ENCODE results near the gene RERE. TPM values are rescaled to one million over a fixed set of nuclear protein-coding genes. Genes with fewer than 3 reads are reported as not detected.

RERE gene
- total RNA-seq, 1 donor from 2014 or later: 76.8 TPM

DNA sequence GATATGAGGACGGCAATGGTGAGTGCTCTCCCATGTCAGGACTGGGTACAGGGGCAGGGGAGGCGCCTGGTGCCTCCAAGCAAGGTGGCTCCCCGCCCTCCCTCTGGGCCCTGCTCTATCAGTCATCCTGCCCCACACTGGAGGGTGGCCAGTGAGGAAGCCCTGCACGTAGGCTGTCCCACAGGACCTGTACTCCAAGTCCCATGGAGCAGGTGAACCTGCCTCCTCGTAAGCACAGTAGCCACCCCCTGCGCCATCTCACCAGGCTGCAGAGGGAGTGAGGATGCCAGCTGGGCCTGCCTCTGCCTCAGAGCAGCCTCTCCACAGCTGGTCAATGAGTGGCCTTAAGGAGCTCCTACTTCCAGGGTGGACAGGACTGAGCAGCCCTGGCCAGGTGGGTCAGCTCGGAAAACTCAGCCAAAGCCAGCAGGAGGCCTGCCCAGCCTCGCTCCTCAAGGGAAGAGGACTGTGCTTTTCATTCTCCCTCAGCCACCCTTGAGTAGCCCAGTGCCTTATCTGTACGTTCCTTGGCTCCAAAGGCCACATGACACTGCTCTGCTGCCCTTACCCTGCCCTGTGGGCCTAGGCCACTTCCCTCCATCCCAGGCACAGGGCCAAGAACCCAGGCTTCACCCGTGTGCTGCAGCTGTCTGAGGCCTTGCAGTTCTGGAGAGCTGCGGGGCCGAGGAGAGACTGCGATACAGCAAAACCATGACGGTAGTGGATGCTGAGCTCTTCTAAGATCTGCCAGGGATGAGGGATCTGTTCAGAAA lies 459.9 kb downstream of the RERE start:
- H3K4me1 Mint-ChIP-seq (ENCODE audit: unreplicated experiment): no peaks in the 10 kb centered on the region
- no peaks in the 10 kb centered on the region for H3K9me3 Mint-ChIP-seq (ENCODE audit: unreplicated experiment)
- H3K4me3 Mint-ChIP-seq (ENCODE audit: unreplicated experiment): no peak overlapping the region
- no peaks in the 10 kb centered on the region for H3K27me3 Mint-ChIP-seq (ENCODE audit: unreplicated experiment)
- no peak for DNase-seq (ENCODE audit: extremely low spot score, unreplicated experiment)
- peaks cover 38% of the 10 kb centered on the region for H3K36me3 Mint-ChIP-seq (ENCODE audit: unreplicated experiment)
- TF ChIP-seq, protein P1, sequence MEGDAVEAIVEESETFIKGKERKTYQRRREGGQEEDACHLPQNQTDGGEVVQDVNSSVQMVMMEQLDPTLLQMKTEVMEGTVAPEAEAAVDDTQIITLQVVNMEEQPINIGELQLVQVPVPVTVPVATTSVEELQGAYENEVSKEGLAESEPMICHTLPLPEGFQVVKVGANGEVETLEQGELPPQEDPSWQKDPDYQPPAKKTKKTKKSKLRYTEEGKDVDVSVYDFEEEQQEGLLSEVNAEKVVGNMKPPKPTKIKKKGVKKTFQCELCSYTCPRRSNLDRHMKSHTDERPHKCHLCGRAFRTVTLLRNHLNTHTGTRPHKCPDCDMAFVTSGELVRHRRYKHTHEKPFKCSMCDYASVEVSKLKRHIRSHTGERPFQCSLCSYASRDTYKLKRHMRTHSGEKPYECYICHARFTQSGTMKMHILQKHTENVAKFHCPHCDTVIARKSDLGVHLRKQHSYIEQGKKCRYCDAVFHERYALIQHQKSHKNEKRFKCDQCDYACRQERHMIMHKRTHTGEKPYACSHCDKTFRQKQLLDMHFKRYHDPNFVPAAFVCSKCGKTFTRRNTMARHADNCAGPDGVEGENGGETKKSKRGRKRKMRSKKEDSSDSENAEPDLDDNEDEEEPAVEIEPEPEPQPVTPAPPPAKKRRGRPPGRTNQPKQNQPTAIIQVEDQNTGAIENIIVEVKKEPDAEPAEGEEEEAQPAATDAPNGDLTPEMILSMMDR (IDR thresholded peaks at IDR 0.05): no peak
- no peak overlapping the region for H3K27ac Mint-ChIP-seq (ENCODE audit: unreplicated experiment)

DNA sequence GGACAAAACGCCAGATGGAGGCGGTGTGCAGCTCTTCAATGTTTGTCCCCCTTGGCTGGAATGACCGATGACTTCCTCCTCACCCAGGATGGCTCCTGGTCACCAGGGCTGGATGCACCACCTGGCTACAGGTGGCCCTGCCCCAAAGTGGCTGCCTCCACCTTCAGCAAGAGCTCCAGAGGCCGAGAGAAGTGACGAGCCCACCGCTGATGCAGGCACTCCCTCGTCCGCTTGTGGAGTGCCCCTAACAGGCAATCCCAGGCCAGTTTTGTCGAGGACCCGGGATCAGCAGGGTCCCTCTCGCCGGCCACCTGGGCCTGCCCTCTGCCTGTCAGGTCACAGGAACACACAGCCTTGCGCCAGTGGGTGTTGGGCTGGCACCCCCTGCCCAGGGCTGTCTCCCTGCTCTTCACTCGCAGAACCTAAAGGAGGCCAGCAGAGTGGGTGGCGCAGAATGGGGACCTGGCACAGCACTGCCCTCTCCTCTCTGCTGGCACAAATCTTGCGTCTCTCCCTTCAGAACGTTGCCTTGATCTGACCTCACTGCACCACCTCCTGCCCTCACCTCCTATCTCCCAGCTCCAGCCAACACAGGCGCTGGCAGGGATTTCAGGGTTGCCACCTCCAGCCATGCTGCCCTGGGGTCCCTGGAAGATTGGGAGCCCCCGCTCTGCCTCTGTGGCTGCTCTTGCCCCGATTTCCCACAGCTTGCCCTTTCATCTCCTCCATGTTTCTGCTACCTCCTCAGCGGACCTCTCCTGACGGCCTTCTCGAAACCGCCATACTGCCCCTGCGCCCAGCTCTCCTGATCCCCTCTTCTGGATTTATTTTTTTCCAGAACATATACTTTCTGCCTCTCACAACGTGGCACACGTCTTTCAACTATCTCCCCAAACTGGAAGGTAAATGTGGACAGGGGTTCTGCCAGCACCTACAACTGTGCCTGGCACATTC lies 460.9 kb downstream of the RERE start:
- Mint-ChIP-seq H3K4me1 (ENCODE audit: unreplicated experiment) (no peaks in the 10 kb centered on the region), H3K36me3 (ENCODE audit: unreplicated experiment) (peaks cover 38% of the 10 kb centered on the region), H3K4me3 (ENCODE audit: unreplicated experiment) (no peak overlapping the region), H3K27ac (ENCODE audit: unreplicated experiment) (peak overlapping the region; percentile 16), H3K9me3 (ENCODE audit: unreplicated experiment) (no peaks in the 10 kb centered on the region), H3K27me3 (ENCODE audit: unreplicated experiment) (no peaks in the 10 kb centered on the region)
- no peak for DNase-seq (ENCODE audit: extremely low spot score, unreplicated experiment)
- TF ChIP-seq, protein P1 (IDR thresholded peaks at IDR 0.05): no peak

DNA sequence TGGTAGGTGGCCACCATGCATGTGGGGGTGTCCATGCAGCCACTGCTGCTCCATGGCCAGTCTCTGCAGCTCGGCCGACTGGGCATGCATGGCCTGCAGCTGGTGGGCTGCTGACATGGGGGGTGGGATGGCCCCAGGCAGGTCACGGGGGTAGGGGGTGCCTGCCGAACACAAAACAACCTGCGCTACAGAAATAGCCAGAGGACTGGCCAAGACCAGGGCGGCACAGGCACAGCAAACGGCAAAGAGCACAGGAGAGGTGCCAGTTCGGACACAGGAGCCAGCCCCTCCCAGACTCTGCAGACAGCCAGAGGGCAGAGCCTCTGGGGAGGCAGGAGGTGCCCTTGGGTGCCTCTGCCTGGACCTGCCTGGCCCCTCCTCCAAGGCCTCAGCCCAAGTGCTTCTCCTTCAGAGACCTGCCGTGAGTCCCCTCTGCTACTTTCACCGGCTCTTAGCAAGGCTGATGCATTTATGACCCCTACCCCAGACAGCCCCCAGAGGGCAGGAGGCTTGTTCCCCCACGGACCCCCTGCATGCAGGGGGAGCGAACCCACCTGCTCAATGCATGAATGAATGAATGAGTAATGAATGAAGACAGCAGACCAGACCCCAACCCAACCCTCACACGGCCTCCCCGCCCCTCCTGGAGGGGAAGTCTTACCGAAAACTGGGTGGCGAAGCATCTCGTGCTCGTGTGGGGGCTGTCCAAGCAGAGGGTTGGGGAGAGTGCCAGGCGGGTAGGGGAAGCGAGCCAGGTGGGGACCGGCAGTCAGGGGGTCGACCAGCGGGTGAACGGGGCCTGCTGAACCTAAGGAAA lies 461.8 kb downstream of the RERE start:
- no peaks in the 10 kb centered on the region for H3K4me1 Mint-ChIP-seq (ENCODE audit: unreplicated experiment)
- H3K36me3 Mint-ChIP-seq (ENCODE audit: unreplicated experiment): peaks cover 34% of the 10 kb centered on the region
- H3K27me3 Mint-ChIP-seq (ENCODE audit: unreplicated experiment): no peaks in the 10 kb centered on the region
- TF ChIP-seq, protein P1 (IDR thresholded peaks at IDR 0.05): no peak
- no peaks in the 10 kb centered on the region for H3K9me3 Mint-ChIP-seq (ENCODE audit: unreplicated experiment)
- DNase-seq (ENCODE audit: extremely low spot score, unreplicated experiment): no peak
- H3K27ac Mint-ChIP-seq (ENCODE audit: unreplicated experiment): no peak overlapping the region
- no peak overlapping the region for H3K4me3 Mint-ChIP-seq (ENCODE audit: unreplicated experiment)

DNA sequence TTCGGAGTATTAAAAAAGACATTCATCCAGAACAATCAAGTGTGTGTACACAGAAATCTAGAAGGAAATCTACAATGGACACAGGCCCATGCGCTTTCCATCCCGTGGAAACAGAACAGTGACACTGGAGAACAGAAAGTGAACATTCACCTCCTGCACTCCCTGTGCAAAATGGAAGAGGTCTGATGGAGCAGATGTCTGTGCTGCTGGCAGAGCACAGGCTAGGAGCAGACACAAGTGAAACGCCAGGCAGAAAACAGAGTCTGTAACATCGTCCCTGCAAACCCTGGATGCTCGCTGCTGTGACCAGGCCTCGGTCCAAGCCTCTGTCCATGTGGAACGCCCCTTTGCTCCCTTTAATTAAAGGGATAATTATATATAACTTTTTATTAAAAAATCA lies 463.4 kb downstream of the RERE start:
- TF ChIP-seq, protein P1 (IDR thresholded peaks at IDR 0.05): no peak
- H3K9me3 Mint-ChIP-seq (ENCODE audit: unreplicated experiment): no peaks in the 10 kb centered on the region
- no peak for DNase-seq (ENCODE audit: extremely low spot score, unreplicated experiment)

More for the DNA sequence above, 463.4 kb downstream of the RERE start:
- no peaks in the 10 kb centered on the region for H3K4me1 Mint-ChIP-seq (ENCODE audit: unreplicated experiment)
- no peak overlapping the region for H3K4me3 Mint-ChIP-seq (ENCODE audit: unreplicated experiment)
- peaks cover 33% of the 10 kb centered on the region for H3K36me3 Mint-ChIP-seq (ENCODE audit: unreplicated experiment)
- H3K27ac Mint-ChIP-seq (ENCODE audit: unreplicated experiment): no peak overlapping the region
- H3K27me3 Mint-ChIP-seq (ENCODE audit: unreplicated experiment): no peaks in the 10 kb centered on the region
